RCC 7860 (cell line): ENCODE measurements around the gene RAPSN.
A peak's percentile ranks its signal among the peaks of the same experiment; 100 is the strongest.

Experiments used
- DNase-seq: peaks from one replicate; pipeline ENCODE4 v3.0.0-alpha.2; 2015; ENCODE audit warnings: low spot score
- FAIRE-seq: peaks from 2 replicates; lab custom pipeline; 2012; peaks lifted over from hg19 to GRCh38; lab: Jason Lieb, UNC

Gene RAPSN

GRCh38 chr11:47466701-47467250 lies 17.8 kb upstream of the RAPSN start:
- FAIRE-seq: no peak
- DNase-seq: no peak

- FAIRE-seq: no peak
- DNase-seq: no peak
These were observed 17.3 kb upstream of the RAPSN start for GRCh38 chr11:47466201-47466600.

- DNase-seq (no peak), FAIRE-seq (no peak)
These were observed 15.5 kb upstream of the RAPSN start for GRCh38 chr11:47464483-47464882.

- DNase-seq (no peak), FAIRE-seq (no peak)
These were observed 12.9 kb upstream of the RAPSN start for GRCh38 chr11:47461876-47462275.

GRCh38 chr11:47460571-47461235 lies 11.8 kb upstream of the RAPSN start:
- DNase-seq (no peak), FAIRE-seq (no peak)

- peak; percentile 61 for DNase-seq
- FAIRE-seq: peak; percentile 4
These were observed 5.3 kb upstream of the RAPSN start for GRCh38 chr11:47454258-47454671.

- no peak for DNase-seq
- FAIRE-seq: no peak
These were observed 4.4 kb upstream of the RAPSN start for GRCh38 chr11:47453365-47453764.

- no peak for FAIRE-seq
- DNase-seq: no peak
These were observed 3.1 kb upstream of the RAPSN start for GRCh38 chr11:47451990-47452389.

- DNase-seq: no peak
These were observed 2.5 kb upstream of the RAPSN start for GRCh38 chr11:47451436-47451835.

GRCh38 chr11:47449541-47449940 lies 605 bp upstream of the RAPSN start:
- no peak for FAIRE-seq

More at GRCh38 chr11:47451436-47451835, 2.5 kb upstream of the RAPSN start:
- FAIRE-seq: no peak

GRCh38 chr11:47447906-47448305 lies 1.0 kb downstream of the RAPSN start:
- FAIRE-seq (no peak), DNase-seq (no peak)

More at GRCh38 chr11:47449541-47449940, 605 bp upstream of the RAPSN start:
- no peak for DNase-seq

- DNase-seq (no peak), FAIRE-seq (no peak)
These were observed 2.1 kb downstream of the RAPSN start for GRCh38 chr11:47446833-47447232.

GRCh38 chr11:47445840-47446239 lies 3.1 kb downstream of the RAPSN start:
- DNase-seq (no peak), FAIRE-seq (no peak)

GRCh38 chr11:47443817-47444216 lies 5.1 kb downstream of the RAPSN start:
- DNase-seq: no peak
- no peak for FAIRE-seq

GRCh38 chr11:47443028-47443700 lies 5.8 kb downstream of the RAPSN start:
- FAIRE-seq (no peak), DNase-seq (no peak)

GRCh38 chr11:47442514-47442913 lies 6.4 kb downstream of the RAPSN start:
- FAIRE-seq: no peak
- no peak for DNase-seq

- DNase-seq: no peak
- no peak for FAIRE-seq
These were observed 7.5 kb downstream of the RAPSN start for GRCh38 chr11:47441421-47441820.

GRCh38 chr11:47440054-47440476 lies 8.9 kb downstream of the RAPSN start:
- DNase-seq (no peak), FAIRE-seq (no peak)

GRCh38 chr11:47438721-47439120 lies 10.2 kb downstream of the RAPSN start:
- DNase-seq (no peak), FAIRE-seq (no peak)

GRCh38 chr11:47437746-47438418 lies 11.1 kb downstream of the RAPSN start:
- DNase-seq (no peak), FAIRE-seq (no peak)

GRCh38 chr11:47437218-47437745 lies 11.7 kb downstream of the RAPSN start:
- DNase-seq: no peak
- no peak for FAIRE-seq
